DOHH2 (cell line): ENCODE results near the gene FHOD1.

ENCODE experiments used
- H3F3A ChIP-seq: fragments of 200-600 bp; sonication (generic), shearing (Covaris generic); 2 replicates; pipeline ENCODE4 v1.6.0; 2016; ENCODE audit warnings: antibody characterized with exemption, mild to moderate bottlenecking; ENCODE audit not compliant: control insufficient read depth, insufficient read depth
- H3K27ac ChIP-seq: fragments of 200-600 bp; sonication (generic); 2 replicates; pipeline ENCODE4 v1.5.1; 2014; ENCODE audit warnings: low read depth, mild to moderate bottlenecking, low read length, moderate library complexity
- H3K27me3 ChIP-seq: fragments of 200-600 bp; sonication (generic); 2 replicates; pipeline ENCODE4 v1.6.1; 2014; ENCODE audit warnings: mild to moderate bottlenecking, low read length, mixed read lengths; ENCODE audit not compliant: control insufficient read depth
- H3K36me3 ChIP-seq: fragments of 200-600 bp; sonication (generic); 2 replicates; pipeline ENCODE4 v1.6.1; 2014; ENCODE audit warnings: mild to moderate bottlenecking, low read length, moderate library complexity, mixed read lengths; ENCODE audit not compliant: control insufficient read depth
- H3K4me1 ChIP-seq: fragments of 200-600 bp; sonication (generic); 2 replicates; pipeline ENCODE4 v1.6.1; 2014; ENCODE audit warnings: mild to moderate bottlenecking, low read length, mixed read lengths; ENCODE audit not compliant: control insufficient read depth
- H3K4me2 ChIP-seq: fragments of 200-600 bp; sonication (generic); 2 replicates; pipeline ENCODE4 v1.6.0; 2014; ENCODE audit warnings: mild to moderate bottlenecking, low read length, moderate library complexity
- H3K4me3 ChIP-seq: fragments of 200-600 bp; sonication (generic); 2 replicates; pipeline ENCODE4 v1.5.1; 2014; ENCODE audit warnings: mild to moderate bottlenecking, low read length, mixed read lengths
- H3K79me2 ChIP-seq: fragments of 200-600 bp; sonication (generic); 2 replicates; pipeline ENCODE4 v1.6.1; 2014; ENCODE audit warnings: mild to moderate bottlenecking, low read length, mixed read lengths; ENCODE audit not compliant: control insufficient read depth
- H3K9me2 ChIP-seq: fragments of 200-600 bp; sonication (generic); replicated peaks from 2 replicates; pipeline ENCODE4 v1.6.1; 2014; ENCODE audit warnings: mild to moderate bottlenecking, low read length, mixed read lengths; ENCODE audit not compliant: control insufficient read depth
- H3K9me3 ChIP-seq: fragments of 200-600 bp; sonication (generic); 2 replicates; pipeline ENCODE4 v1.6.1; 2014; ENCODE audit warnings: antibody characterized with exemption, low read length, mixed read lengths; ENCODE audit not compliant: control insufficient read depth, insufficient read depth
- H4K20me1 ChIP-seq: fragments of 200-600 bp; sonication (generic); 2 replicates; pipeline ENCODE4 v1.6.0; 2014; ENCODE audit warnings: low read depth, mild to moderate bottlenecking, antibody characterized with exemption, low read length, moderate library complexity; ENCODE audit not compliant: control insufficient read depth, insufficient read depth
- EZH2phosphoT487 ChIP-seq: fragments of 200-600 bp; sonication (generic); IDR thresholded peaks from 2 replicates; pipeline ENCODE4 v1.6.1; 2017; ENCODE audit warnings: borderline replicate concordance, mild to moderate bottlenecking, antibody characterized with exemption, low read length, moderate library complexity, mixed read lengths
- TF ChIP-seq, protein P1 (sequence below): fragments of 200-600 bp; sonication (generic); IDR thresholded peaks from one replicate; pipeline ENCODE4 v1.5.1; 2014; ENCODE audit warnings: antibody characterized with exemption, mild to moderate bottlenecking, low read depth, low read length; ENCODE audit not compliant: poor library complexity, severe bottlenecking

The FHOD1 gene

DNA sequence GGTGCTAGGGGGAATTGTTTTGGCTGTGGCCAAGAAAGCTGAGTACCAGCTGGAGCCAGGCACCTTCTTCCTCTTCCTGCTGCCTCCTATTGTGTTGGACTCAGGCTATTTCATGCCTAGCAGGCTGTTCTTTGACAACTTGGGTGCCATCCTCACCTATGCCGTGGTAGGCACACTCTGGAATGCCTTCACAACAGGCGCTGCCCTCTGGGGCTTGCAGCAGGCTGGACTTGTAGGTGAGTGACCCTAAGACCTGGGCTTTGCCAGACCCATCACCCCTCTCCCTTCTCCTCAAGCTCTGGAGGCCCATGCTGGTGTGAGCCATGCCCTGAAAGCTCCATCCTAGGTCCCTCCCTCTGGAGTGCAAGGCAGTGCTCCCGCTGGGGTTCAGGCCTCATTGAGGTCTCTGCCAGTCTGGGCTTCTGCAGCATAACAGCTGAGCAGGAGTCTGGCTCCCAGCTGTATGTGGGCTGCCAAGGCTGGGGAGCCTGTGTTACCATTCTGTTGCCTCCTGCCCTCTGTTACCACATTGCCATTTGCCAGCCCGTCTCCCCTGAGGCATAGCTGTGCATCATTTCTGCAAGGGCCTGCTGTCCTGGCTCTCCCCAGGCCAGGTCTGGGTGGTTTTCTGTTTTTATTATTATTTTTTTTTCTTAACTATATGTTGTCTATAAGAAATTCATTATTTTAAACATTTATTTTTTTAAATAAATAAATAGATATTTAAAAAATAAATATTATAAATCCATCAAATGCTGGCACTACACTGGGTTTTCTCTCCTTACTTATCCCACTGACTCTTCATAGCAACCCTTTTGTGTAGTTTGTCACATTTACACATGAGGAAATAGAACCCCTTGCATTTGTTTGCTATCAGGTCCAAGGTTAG, 5.6 kb upstream of the FHOD1 start:
- H3K27me3 ChIP-seq = peaks cover 32% of the 10 kb centered on the region
- H3K4me3 ChIP-seq = no peak overlapping the region
- TF ChIP-seq EZH2phosphoT487 = no peak
- TF ChIP-seq, protein P1, sequence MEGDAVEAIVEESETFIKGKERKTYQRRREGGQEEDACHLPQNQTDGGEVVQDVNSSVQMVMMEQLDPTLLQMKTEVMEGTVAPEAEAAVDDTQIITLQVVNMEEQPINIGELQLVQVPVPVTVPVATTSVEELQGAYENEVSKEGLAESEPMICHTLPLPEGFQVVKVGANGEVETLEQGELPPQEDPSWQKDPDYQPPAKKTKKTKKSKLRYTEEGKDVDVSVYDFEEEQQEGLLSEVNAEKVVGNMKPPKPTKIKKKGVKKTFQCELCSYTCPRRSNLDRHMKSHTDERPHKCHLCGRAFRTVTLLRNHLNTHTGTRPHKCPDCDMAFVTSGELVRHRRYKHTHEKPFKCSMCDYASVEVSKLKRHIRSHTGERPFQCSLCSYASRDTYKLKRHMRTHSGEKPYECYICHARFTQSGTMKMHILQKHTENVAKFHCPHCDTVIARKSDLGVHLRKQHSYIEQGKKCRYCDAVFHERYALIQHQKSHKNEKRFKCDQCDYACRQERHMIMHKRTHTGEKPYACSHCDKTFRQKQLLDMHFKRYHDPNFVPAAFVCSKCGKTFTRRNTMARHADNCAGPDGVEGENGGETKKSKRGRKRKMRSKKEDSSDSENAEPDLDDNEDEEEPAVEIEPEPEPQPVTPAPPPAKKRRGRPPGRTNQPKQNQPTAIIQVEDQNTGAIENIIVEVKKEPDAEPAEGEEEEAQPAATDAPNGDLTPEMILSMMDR = no peak
- no peaks in the 10 kb centered on the region for H3K9me3 ChIP-seq
- H3K9me2 ChIP-seq = no peaks in the 10 kb centered on the region
- H3K79me2 ChIP-seq = no peaks in the 10 kb centered on the region
- no peak overlapping the region for H3K4me2 ChIP-seq
- H3K36me3 ChIP-seq = no peaks in the 10 kb centered on the region
- H3F3A ChIP-seq = peaks cover 5% of the 10 kb centered on the region; the same call in 1 of the 2 replicates
- H4K20me1 ChIP-seq = no peaks in the 10 kb centered on the region
- H3K27ac ChIP-seq = no peak overlapping the region
- peaks cover 17% of the 10 kb centered on the region for H3K4me1 ChIP-seq

DNA sequence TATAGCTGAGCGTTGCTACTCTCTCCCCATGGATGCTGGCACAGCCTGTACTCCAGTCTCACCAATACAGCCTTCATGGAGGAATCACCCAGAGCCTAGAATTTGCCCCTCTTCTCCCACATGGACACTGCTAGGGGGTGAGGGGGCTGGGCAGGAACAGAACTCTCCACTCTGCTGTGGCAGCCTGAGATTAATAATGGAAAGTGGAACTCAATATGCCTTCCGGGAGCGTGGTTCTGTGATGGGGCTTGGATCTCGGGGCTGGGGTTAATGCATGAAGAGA, 2.7 kb upstream of the FHOD1 start:
- Histone ChIP-seq H3F3A (peaks cover 9% of the 10 kb centered on the region), H3K9me3 (no peaks in the 10 kb centered on the region), H3K9me2 (no peaks in the 10 kb centered on the region), H3K4me2 (no peak overlapping the region), H3K27ac (no peak overlapping the region), H3K27me3 (peaks cover 32% of the 10 kb centered on the region), H3K36me3 (no peaks in the 10 kb centered on the region), H3K79me2 (no peaks in the 10 kb centered on the region), H3K4me3 (no peak overlapping the region), H4K20me1 (no peaks in the 10 kb centered on the region), H3K4me1 (peaks cover 33% of the 10 kb centered on the region)
- TF ChIP-seq, protein P1 = no peak
- TF ChIP-seq EZH2phosphoT487 = no peak

DNA sequence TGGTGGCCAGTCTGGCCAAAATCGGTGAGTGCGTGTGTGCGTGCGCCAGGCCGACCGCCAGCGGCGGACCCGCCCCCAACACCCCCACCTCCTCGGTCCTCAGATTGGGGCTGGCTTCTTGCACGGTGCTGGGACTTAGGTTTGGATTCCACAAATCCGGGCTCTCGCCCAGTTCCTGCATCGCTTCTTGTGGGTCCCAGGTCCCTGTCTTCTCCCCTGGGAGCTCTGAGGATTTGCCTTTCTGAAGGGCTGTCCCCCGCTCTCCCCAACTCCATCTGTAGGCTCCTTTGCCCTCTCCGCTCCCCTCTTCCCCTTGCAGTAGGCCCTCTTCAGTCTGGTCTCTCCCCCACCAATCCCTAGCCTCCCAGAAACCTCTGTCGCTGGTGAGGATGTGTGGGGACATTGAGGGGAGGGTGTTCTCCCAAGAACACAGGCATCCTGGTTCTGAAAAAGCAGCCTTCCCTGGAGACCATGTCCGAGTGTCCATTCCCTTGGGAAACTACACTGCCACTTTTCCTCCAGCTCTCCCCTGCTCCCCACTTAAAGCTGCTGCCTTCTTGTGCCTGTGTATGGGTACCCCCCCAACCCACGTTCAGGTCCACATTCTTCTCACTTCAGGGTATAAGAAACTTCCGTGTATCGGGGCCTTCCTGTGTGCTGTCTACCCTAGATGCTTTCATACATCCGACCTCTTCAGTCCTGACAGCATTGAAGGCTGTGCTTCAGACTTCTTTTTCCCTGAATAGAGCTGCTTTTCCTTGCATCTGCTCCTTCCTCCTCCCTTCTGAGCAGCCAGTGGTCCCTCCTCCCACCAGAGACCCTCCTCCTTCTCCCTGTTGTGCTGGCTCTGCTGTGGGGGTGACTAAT, 2.1 kb upstream of the FHOD1 start:
- peaks cover 39% of the 10 kb centered on the region for H3K4me1 ChIP-seq
- H3K4me3 ChIP-seq = peak overlapping the region; percentile 22
- H3K27me3 ChIP-seq = peaks cover 32% of the 10 kb centered on the region
- no peaks in the 10 kb centered on the region for H3K9me2 ChIP-seq
- no peaks in the 10 kb centered on the region for H3K9me3 ChIP-seq
- H3K36me3 ChIP-seq = no peaks in the 10 kb centered on the region
- no peak overlapping the region for H3K27ac ChIP-seq
- TF ChIP-seq, protein P1 = no peak
- TF ChIP-seq EZH2phosphoT487 = peak; percentile 47; the same call in 1 of the 2 replicates
- no peaks in the 10 kb centered on the region for H3K79me2 ChIP-seq
- H4K20me1 ChIP-seq = no peaks in the 10 kb centered on the region
- H3F3A ChIP-seq = peaks cover 12% of the 10 kb centered on the region
- peak overlapping the region; percentile 80 for H3K4me2 ChIP-seq
